K562 (cell line): ENCODE results near the gene MYBPHL. TPM values are rescaled to one million over a fixed set of nuclear protein-coding genes. Genes with fewer than 3 reads are reported as not detected.
A peak's percentile ranks its signal among the peaks of the same experiment; 100 is the strongest.

ENCODE experiments used
- ATF1 ChIP-seq, 2 experiments: fragments of 450-650 bp in 1 of 2; IDR thresholded peaks; 2 replicates each; pipeline ENCODE4 v1.6.1; 2016; ENCODE audit warnings: missing compliant biosample characterization in 1 of 2, missing genetic modification characterization in 1 of 2
- ATF2 ChIP-seq: sonication (generic); formaldehyde crosslinking; IDR thresholded peaks from 2 replicates; pipeline ENCODE4 v1.8.1; 2022; ENCODE audit warnings: missing genetic modification reagents
- ATF3 ChIP-seq, 2 experiments: fragments of 450-650 bp in 1 of 2; sonication (generic) in 1 of 2; formaldehyde crosslinking in 1 of 2; IDR thresholded peaks in 1 of 2; conservative IDR thresholded peaks in 1 of 2; 2 replicates each; pipeline versions ENCODE4 v1.6.1 to v1.8.1; 2016 to 2023; ENCODE audit warnings: mild to moderate bottlenecking in 2 of 2, moderate library complexity in 2 of 2, inconsistent platforms in 1 of 2, missing genetic modification reagents in 1 of 2
- CAMTA2 ChIP-seq: fragments of 250-450 bp; sonication (Bioruptor Pico); conservative IDR thresholded peaks from 2 replicates; pipeline ENCODE4 v1.5.1; 2022
- CHCHD3 ChIP-seq: fragments of 250-450 bp; sonication (Bioruptor Pico); IDR thresholded peaks from 2 replicates; pipeline ENCODE4 v2.1.2; 2022; ENCODE audit warnings: mild to moderate bottlenecking
- CHD4 ChIP-seq: fragments of 200-600 bp; sonication (generic); IDR thresholded peaks from 3 replicates; pipeline ENCODE4 v1.6.1; 2012; ENCODE audit warnings: low read depth, mild to moderate bottlenecking, mixed read lengths, low read length, inconsistent platforms; ENCODE audit not compliant: insufficient read depth, insufficient replicate concordance, poor library complexity, severe bottlenecking
- DPF2 ChIP-seq: fragments of 450-650 bp; IDR thresholded peaks from 2 replicates; pipeline ENCODE4 v1.6.1; 2016
- EHMT2 ChIP-seq: fragments of 450-650 bp; IDR thresholded peaks from 2 replicates; pipeline ENCODE4 v1.6.1; 2018; ENCODE audit warnings: antibody characterized with exemption
- JUND ChIP-seq, 2 experiments: IDR thresholded peaks; 2 replicates in 1 of 2; 3 replicates in 1 of 2; pipeline ENCODE4 v1.6.1; 2011; ENCODE audit warnings: borderline replicate concordance in 2 of 2, low read depth in 2 of 2, low read length in 2 of 2, improper control_type of control experiment in 1 of 2, missing biosample characterization in 1 of 2, missing genetic modification characterization in 1 of 2, missing genetic modification reagents in 1 of 2
- NFIC ChIP-seq: fragments of 450-650 bp; IDR thresholded peaks from 2 replicates; pipeline ENCODE4 v1.6.1; 2017; ENCODE audit warnings: mild to moderate bottlenecking, inconsistent platforms
- NR1H2 ChIP-seq: sonication (generic); formaldehyde crosslinking; IDR thresholded peaks from 2 replicates; pipeline ENCODE4 v1.4.0; 2020; ENCODE audit warnings: mild to moderate bottlenecking, missing genetic modification reagents
- NR2C2 ChIP-seq, 2 experiments: fragments of 200-800 bp in 1 of 2; sonication (Bioruptor generic) in 1 of 2; sonication (generic) in 1 of 2; formaldehyde crosslinking in 1 of 2; IDR thresholded peaks; 2 replicates each; pipeline versions ENCODE4 v1.6.1 to v1.8.0; 2016 to 2022; ENCODE audit warnings: mild to moderate bottlenecking in 1 of 2, missing compliant biosample characterization in 1 of 2, missing genetic modification characterization in 1 of 2, missing genetic modification reagents in 1 of 2
- SAP30 ChIP-seq: fragments of 200-600 bp; sonication (generic); IDR thresholded peaks from 2 replicates; pipeline ENCODE4 v1.6.1; 2012; ENCODE audit warnings: borderline replicate concordance, low read depth, mild to moderate bottlenecking, moderate library complexity, low read length, control low read depth, inconsistent platforms; ENCODE audit not compliant: insufficient read depth, poor library complexity, severe bottlenecking
- SMAD4 ChIP-seq: fragments of 250-450 bp; sonication (Bioruptor Pico); conservative IDR thresholded peaks from 2 replicates; pipeline ENCODE4 v1.8.0; 2021; ENCODE audit warnings: inconsistent platforms, mild to moderate bottlenecking, moderate library complexity
- TBL1XR1 ChIP-seq, 2 experiments: IDR thresholded peaks; 2 replicates each; pipeline ENCODE4 v1.6.1; 2012; ENCODE audit warnings: improper control_type of control experiment in 2 of 2, low read length in 2 of 2, mild to moderate bottlenecking in 1 of 2
- TFAP4 ChIP-seq: sonication (generic); formaldehyde crosslinking; IDR thresholded peaks from 2 replicates; pipeline ENCODE4 v1.8.0; 2022; ENCODE audit warnings: missing genetic modification reagents, mild to moderate bottlenecking, moderate library complexity, borderline replicate concordance
- YY1 ChIP-seq, 3 experiments: IDR thresholded peaks; 2 replicates each; pipeline ENCODE4 v1.6.1; 2011; ENCODE audit warnings: low read length in 2 of 3, mild to moderate bottlenecking in 2 of 3, moderate library complexity in 2 of 3, borderline replicate concordance in 1 of 3, control low read depth in 1 of 3, low read depth in 1 of 3; ENCODE audit not compliant: insufficient read depth in 3 of 3, insufficient replicate concordance in 2 of 3, control insufficient read depth in 1 of 3, insufficient read length in 1 of 3; ENCODE audit errors: extremely low read depth in 1 of 3
- ZBTB12 ChIP-seq: fragments of 250-450 bp; sonication (Bioruptor Pico); IDR thresholded peaks from 2 replicates; pipeline ENCODE4 v1.4.0; 2020
- ZNF584 ChIP-seq: fragments of 200-800 bp; sonication (Bioruptor generic); IDR thresholded peaks from 2 replicates; pipeline ENCODE4 v1.6.1; 2016; ENCODE audit warnings: low read depth, mild to moderate bottlenecking, missing genetic modification characterization, missing compliant biosample characterization
- ZNF766 ChIP-seq: fragments of 200-800 bp; sonication (Bioruptor generic); conservative IDR thresholded peaks from 2 replicates; pipeline ENCODE4 v1.6.1; 2016; ENCODE audit warnings: missing genetic modification characterization, missing compliant biosample characterization
- ZNF778 ChIP-seq: fragments of 450-650 bp; formaldehyde crosslinking; IDR thresholded peaks from 2 replicates; pipeline ENCODE4 v1.4.0; 2020; ENCODE audit warnings: mild to moderate bottlenecking, moderate library complexity
- polyA plus RNA-seq, 8 experiments: library from polyadenylated mRNA; depleted of rRNA in 4 of 8; stranded (reverse) in 5 of 8; unstranded in 3 of 8; fragments of >200 nt; fragmentation: Nextera tagmentation in 2 of 8; fragmentation: Illumina TruSeq in 1 of 8; extraction: Ambion mirVana in 2 of 8; extraction: Trizol in 1 of 8; gene quantifications; 2 replicates each; pipeline versions ENCODE4 v1.2.1 to v1.2.3, GENCODE V29; 2011 to 2014; ENCODE audit warnings: inconsistent platforms in 1 of 8, missing spikeins in 1 of 8
- total RNA-seq, 7 experiments: library from RNA; depleted of rRNA in 6 of 7; stranded (reverse); fragments of >200 nt in 6 of 7; fragmentation: Illumina TruSeq in 2 of 7; extraction: Trizol in 2 of 7; gene quantifications; 2 replicates each; pipeline versions ENCODE4 v1.2.1 to v1.2.3, GENCODE V29; 2011 to 2021; ENCODE audit warnings: low replicate concordance in 1 of 7

Gene MYBPHL
- total and polyA plus RNA-seq, 9 of the 15 experiments (the other 6 are each of a cell fraction or from before 2014, with no cell fraction given) = 0.20 to 1.9 (median 0.33) TPM

- TF ChIP-seq ATF3 (IDR thresholded peaks at IDR 0.05) (peak; percentile 86), ATF3 (CRISPR knock-in tag; conservative IDR thresholded peaks at IDR 0.05) (no peak), CHCHD3 (no peak), NR2C2 (CRISPR knock-in tag; IDR thresholded peaks at IDR 0.05) (no peak), NR2C2 (tag; IDR thresholded peaks at IDR 0.05) (no peak), YY1 (IDR thresholded peaks at IDR 0.05; ENCODE audit: borderline replicate concordance in 1 of 3, control insufficient read depth in 1 of 3, extremely low read depth in 1 of 3, insufficient read depth in 3 of 3, insufficient read length in 1 of 3, insufficient replicate concordance in 2 of 3, low read depth in 1 of 3, low read length in 2 of 3) (peak in 1 of 3 experiments; percentile 60), SMAD4 (peak; percentile 79), ATF2 (CRISPR knock-in tag) (no peak), NR1H2 (no peak), TFAP4 (CRISPR knock-in tag) (peak; percentile 32; the same call in 1 of the 2 replicates), ATF1 (CRISPR knock-in tag; IDR thresholded peaks at IDR 0.05) (no peak), ATF1 (tag; IDR thresholded peaks at IDR 0.05) (no peak; the same call in 1 of the 2 replicates), ZBTB12 (CRISPR knock-in tag) (no peak), EHMT2 (no peak), TBL1XR1 (IDR thresholded peaks at IDR 0.05; ENCODE audit: low read length in 2 of 2) (no peak), NFIC (peak; percentile 25; the same call in 1 of the 2 replicates), ZNF766 (CRISPR knock-in tag) (peak; percentile 38; the same call in 1 of the 2 replicates), JUND (IDR thresholded peaks at IDR 0.05; ENCODE audit: borderline replicate concordance, low read depth, low read length) (peak; percentile 49; the same call in 1 of the 2 replicates), JUND (tag; IDR thresholded peaks at IDR 0.05; ENCODE audit: borderline replicate concordance, low read depth, low read length) (peak; percentile 56; the same call in 1 of the 3 replicates), ZNF584 (CRISPR knock-in tag) (peak; percentile 72; the same call in 1 of the 2 replicates), SAP30 (no peak), CAMTA2 (no peak), ZNF778 (no peak), CHD4 (no peak), DPF2 (peak; percentile 36; the same call in 1 of the 2 replicates)
Observed at GRCh38 chr1:109300650-109301151, 6.1 kb downstream of the MYBPHL start (continued).
